Endodermal cell (in vitro differentiated cells): ENCODE data around the gene RASEF. TPM values are rescaled to one million over a fixed set of nuclear protein-coding genes. Genes with fewer than 3 reads are reported as not detected.

Experiments used
- DNase-seq: peaks from one replicate; pipeline ENCODE4 v3.0.0-alpha.2; 2017
- H3K27ac ChIP-seq: 2 replicates; pipeline ENCODE4 v1.5.1; 2013; ENCODE audit warnings: mild to moderate bottlenecking, low read depth, low read length, moderate library complexity
- H3K27me3 ChIP-seq: 2 replicates; pipeline ENCODE4 v1.6.1; 2013; ENCODE audit warnings: mild to moderate bottlenecking, low read length, moderate library complexity; ENCODE audit not compliant: insufficient read depth, control insufficient read depth, poor library complexity, severe bottlenecking
- H3K36me3 ChIP-seq: 2 replicates; pipeline ENCODE4 v1.7.0; 2013; ENCODE audit warnings: mild to moderate bottlenecking, low read length, moderate library complexity; ENCODE audit not compliant: control insufficient read depth, insufficient read depth
- H3K4me1 ChIP-seq: one replicate; pipeline ENCODE4 v1.7.0; 2013; ENCODE audit warnings: low read length; ENCODE audit not compliant: control insufficient read depth, insufficient read depth
- H3K4me3 ChIP-seq: 2 replicates; pipeline ENCODE4 v1.5.1; 2013; ENCODE audit warnings: mild to moderate bottlenecking, low read length, moderate library complexity
- H3K9ac ChIP-seq: 2 replicates; pipeline ENCODE4 v1.6.1; 2013; ENCODE audit warnings: mild to moderate bottlenecking, low read length, moderate library complexity; ENCODE audit not compliant: poor library complexity, severe bottlenecking; ENCODE audit errors: extremely low read depth
- H3K9me3 ChIP-seq: 2 replicates; pipeline ENCODE4 v1.6.1; 2013; ENCODE audit warnings: mild to moderate bottlenecking, low read length, moderate library complexity; ENCODE audit not compliant: control insufficient read depth
- H3K27ac Mint-ChIP-seq: 2 replicates; pipeline ENCODE4 v1.8.0; 2020; ENCODE audit warnings: mixed read lengths
- H3K27me3 Mint-ChIP-seq: 2 replicates; pipeline ENCODE4 v1.8.0; 2021; ENCODE audit warnings: mild to moderate bottlenecking, mixed read lengths; ENCODE audit not compliant: insufficient read depth
- H3K36me3 Mint-ChIP-seq: 2 replicates; pipeline ENCODE4 v1.8.0; 2020; ENCODE audit warnings: low read depth, mixed read lengths
- H3K4me1 Mint-ChIP-seq: 2 replicates; pipeline ENCODE4 v1.8.0; 2020; ENCODE audit warnings: mixed read lengths
- H3K4me3 Mint-ChIP-seq: 2 replicates; pipeline ENCODE4 v1.8.0; 2020; ENCODE audit warnings: mild to moderate bottlenecking, moderate library complexity, mixed read lengths
- H3K9me3 Mint-ChIP-seq: 2 replicates; pipeline ENCODE4 v1.8.0; 2020; ENCODE audit warnings: mild to moderate bottlenecking, mixed read lengths
- CTCF ChIP-seq: fragments of 200-600 bp; sonication (generic); conservative IDR thresholded peaks from 2 replicates; pipeline ENCODE4 v1.5.0; 2021; ENCODE audit warnings: antibody characterized with exemption, mild to moderate bottlenecking
- WGBS, 2 experiments: methylation state at CpG; one replicate each; pipeline versions ENCODE4 v1.1.5 to v1.1.7; 2013; ENCODE audit warnings: missing lambda C conversion rate in 2 of 2, mixed read lengths in 1 of 2; ENCODE audit not compliant: insufficient coverage in 1 of 2, insufficient read length in 1 of 2; 5-methylcytosine and 5-hydroxymethylcytosine counted together
- total RNA-seq, 2 donors: library from RNA; stranded (reverse); fragmentation: NEBNext Ultra II Directional in 1 of 2; extraction: Animal tissue kit (Norgen Biotek cat#: 25700) in 1 of 2; gene quantifications; 2 replicates in 1 of 2; 3 replicates in 1 of 2; pipeline ENCODE4 v1.2.1, GENCODE V29; 2021

The RASEF gene
- total RNA-seq, 2 donors from 2014 or later, result 1.1 to 1.7 TPM

DNA sequence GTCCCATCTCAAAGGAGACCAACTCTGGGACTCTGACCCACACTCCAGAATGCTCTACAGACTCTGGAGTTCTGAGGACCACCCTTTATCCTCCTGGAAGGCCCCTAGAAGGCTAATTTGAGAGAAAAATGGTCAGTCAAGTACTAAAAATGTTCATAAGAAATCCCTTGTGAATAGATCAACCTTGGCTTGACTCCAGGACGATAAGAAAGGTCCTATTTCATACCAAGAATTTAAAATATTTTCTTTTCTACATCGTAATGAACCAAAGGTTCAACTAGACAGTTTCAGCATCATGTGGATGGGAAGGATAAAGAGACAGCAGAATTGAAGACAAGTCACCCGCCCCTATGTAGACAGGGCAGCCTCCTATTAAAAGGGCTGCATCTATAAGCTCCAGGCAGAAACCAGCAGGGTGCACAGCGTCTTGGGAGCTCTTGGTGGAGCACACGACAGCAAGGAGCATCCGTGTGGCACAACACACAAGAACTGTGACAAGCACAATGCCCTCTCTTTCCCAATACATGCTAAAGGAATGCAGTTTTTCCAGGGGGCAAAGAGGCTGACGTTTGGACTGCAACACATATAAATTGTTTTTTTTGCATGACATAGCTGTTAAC lies 38.3 kb downstream of the RASEF start:
- Histone ChIP-seq H3K36me3 (no peaks in the 10 kb centered on the region), H3K9me3 (no peaks in the 10 kb centered on the region), H3K27me3 (no peaks in the 10 kb centered on the region), H3K9ac (no peak overlapping the region), H3K4me3 (no peak overlapping the region), H3K27ac (no peak overlapping the region), H3K4me1 (no peaks in the 10 kb centered on the region)
- Mint-ChIP-seq H3K27me3 (no peaks in the 10 kb centered on the region), H3K9me3 (no peaks in the 10 kb centered on the region), H3K36me3 (no peaks in the 10 kb centered on the region), H3K27ac (no peak overlapping the region), H3K4me3 (no peak overlapping the region), H3K4me1 (no peaks in the 10 kb centered on the region)
- WGBS, 2 experiments, result 89 to 100% methylated on average over 2 to 7 of the region's 7 CpGs
- no peak for DNase-seq
- TF ChIP-seq CTCF, result no peak

- TF ChIP-seq CTCF, result no peak
- H3K36me3 ChIP-seq, result no peaks in the 10 kb centered on the region
- no peak for DNase-seq
- no peak overlapping the region for H3K9ac ChIP-seq
- no peaks in the 10 kb centered on the region for H3K27me3 ChIP-seq
- H3K9me3 ChIP-seq, result no peaks in the 10 kb centered on the region
- 93% methylated on average over 1 of the region's 1 CpG; no CpG with 5 or more reads in 1 of the 2 experiments for WGBS, 2 experiments
- Mint-ChIP-seq H3K27ac (no peak overlapping the region), H3K4me3 (no peak overlapping the region), H3K36me3 (no peaks in the 10 kb centered on the region), H3K4me1 (no peaks in the 10 kb centered on the region), H3K27me3 (no peaks in the 10 kb centered on the region), H3K9me3 (no peaks in the 10 kb centered on the region)
- H3K4me3 ChIP-seq, result no peak overlapping the region
- H3K27ac ChIP-seq, result no peak overlapping the region
- H3K4me1 ChIP-seq, result no peaks in the 10 kb centered on the region
These were observed 39.8 kb downstream of the RASEF start for GRCh38 chr9:83023151-83023550.

- H3K36me3 ChIP-seq, result no peaks in the 10 kb centered on the region
- H3K4me1 ChIP-seq, result no peaks in the 10 kb centered on the region
- Mint-ChIP-seq H3K27ac (no peak overlapping the region), H3K4me1 (no peaks in the 10 kb centered on the region), H3K27me3 (no peaks in the 10 kb centered on the region), H3K36me3 (no peaks in the 10 kb centered on the region), H3K4me3 (no peak overlapping the region), H3K9me3 (peaks cover 5% of the 10 kb centered on the region)
- no peak for DNase-seq
- H3K9me3 ChIP-seq, result no peaks in the 10 kb centered on the region
- TF ChIP-seq CTCF, result no peak
- 86 to 98% methylated on average over 1 to 2 of the region's 2 CpGs for WGBS, 2 experiments
- H3K9ac ChIP-seq, result no peak overlapping the region
- H3K27me3 ChIP-seq, result no peaks in the 10 kb centered on the region
- no peak overlapping the region for H3K4me3 ChIP-seq
- H3K27ac ChIP-seq, result no peak overlapping the region
These were observed 42.1 kb downstream of the RASEF start for GRCh38 chr9:83020864-83021263.
